CD4-positive, alpha-beta T cell (primary cell): ENCODE measurements around the gene C20orf202. TPM values are rescaled to one million over a fixed set of nuclear protein-coding genes. Genes with fewer than 3 reads are reported as not detected.

ENCODE experiments used
- ATAC-seq: fragments of 200-7000 bp; cut with Tn5 transposase; one replicate; pipeline ENCODE4 v1.10.0; 2022; ENCODE audit warnings: mild to moderate bottlenecking; ENCODE audit not compliant: poor library complexity
- CTCF ChIA-PET: fragments of 350-600 bp; sonication (Branson Sonifier 250); formaldehyde crosslinking; loops from one replicate; lab custom pipeline; 2021; ENCODE audit warnings: antibody characterized with exemption, inconsistent platforms; lab: Charles Lee
- POLR2A ChIA-PET: fragments of 350-600 bp; sonication (Branson Sonifier 250); formaldehyde crosslinking; loops from one replicate; lab custom pipeline; 2021; ENCODE audit warnings: antibody characterized with exemption, inconsistent platforms; lab: Charles Lee
- DNase-seq, 14 experiments: peaks; one replicate each; pipeline ENCODE4 v3.0.0-alpha.2; 2013 to 2020; ENCODE audit warnings: mixed read lengths in 2 of 14
- H3K27ac ChIP-seq, 2 donors: one replicate each; pipeline versions ENCODE4 v1.5.1 to v1.7.0; 2013; ENCODE audit warnings: low read length in 2 of 2, low read depth in 1 of 2, mild to moderate bottlenecking in 1 of 2
- H3K27me3 ChIP-seq, 2 experiments: 1 replicate in 1 of 2; 2 replicates in 1 of 2; pipeline versions ENCODE4 v1.6.1 to v1.7.0; 2013; ENCODE audit warnings: low read length in 2 of 2, control low read depth in 1 of 2, mild to moderate bottlenecking in 1 of 2, moderate library complexity in 1 of 2; ENCODE audit not compliant: insufficient read depth in 2 of 2, control insufficient read depth in 1 of 2
- H3K36me3 ChIP-seq: one replicate; pipeline ENCODE4 v1.6.1; 2013; ENCODE audit warnings: low read length, control low read depth; ENCODE audit not compliant: insufficient read depth
- H3K4me1 ChIP-seq: one replicate; pipeline ENCODE4 v1.6.1; 2013; ENCODE audit warnings: low read length, control low read depth; ENCODE audit not compliant: insufficient read depth
- H3K4me3 ChIP-seq: one replicate; pipeline ENCODE4 v1.5.1; 2013; ENCODE audit warnings: mild to moderate bottlenecking, low read length, moderate library complexity
- H3K9me3 ChIP-seq, 2 experiments: 1 replicate in 1 of 2; 2 replicates in 1 of 2; pipeline versions ENCODE4 v1.6.1 to v1.7.0; 2013; ENCODE audit warnings: low read length in 2 of 2, mild to moderate bottlenecking in 2 of 2, control low read depth in 1 of 2, moderate library complexity in 1 of 2; ENCODE audit not compliant: control insufficient read depth in 1 of 2, insufficient read depth in 1 of 2
- H3K27ac Mint-ChIP-seq: one replicate; pipeline ENCODE4 v1.8.0; 2020; ENCODE audit warnings: mixed read lengths
- H3K27me3 Mint-ChIP-seq: one replicate; pipeline ENCODE4 v1.8.0; 2021; ENCODE audit warnings: mixed read lengths
- H3K36me3 Mint-ChIP-seq: one replicate; pipeline ENCODE4 v1.8.0; 2021; ENCODE audit warnings: low read depth, mixed read lengths
- H3K4me1 Mint-ChIP-seq: one replicate; pipeline ENCODE4 v1.8.0; 2021; ENCODE audit warnings: low read depth, mixed read lengths
- H3K4me3 Mint-ChIP-seq: one replicate; pipeline ENCODE4 v1.8.0; 2020; ENCODE audit warnings: mild to moderate bottlenecking, mixed read lengths
- H3K9me3 Mint-ChIP-seq: one replicate; pipeline ENCODE4 v1.8.0; 2020; ENCODE audit warnings: mixed read lengths
- intact Hi-C, 2 experiments: fragments of 100-400 bp; cut with DNase I in 1 of 2; cut with micrococcal nuclease in 1 of 2; formaldehyde crosslinking; loops; one replicate each; pipeline versions ENCODE4 v1.15.1 to v1.9.0; 2023 to 2025; cut with DNase I, micrococcal nuclease
- total RNA-seq, 174 experiments: library from RNA in 2 of 174; stranded (reverse) in 2 of 174; gene quantifications; one replicate each; pipeline ENCODE4 v1.2.3 and lab custom pipeline; 2021 to 2026
- TF ChIP-seq, protein P1 (sequence below): fragments of 200-600 bp; IDR thresholded peaks from one replicate; pipeline ENCODE4 v1.8.0; 2022; ENCODE audit warnings: antibody characterized with exemption, mild to moderate bottlenecking

C20orf202 gene
- total RNA-seq, 2 experiments from 2014 or later, result not detected

DNA sequence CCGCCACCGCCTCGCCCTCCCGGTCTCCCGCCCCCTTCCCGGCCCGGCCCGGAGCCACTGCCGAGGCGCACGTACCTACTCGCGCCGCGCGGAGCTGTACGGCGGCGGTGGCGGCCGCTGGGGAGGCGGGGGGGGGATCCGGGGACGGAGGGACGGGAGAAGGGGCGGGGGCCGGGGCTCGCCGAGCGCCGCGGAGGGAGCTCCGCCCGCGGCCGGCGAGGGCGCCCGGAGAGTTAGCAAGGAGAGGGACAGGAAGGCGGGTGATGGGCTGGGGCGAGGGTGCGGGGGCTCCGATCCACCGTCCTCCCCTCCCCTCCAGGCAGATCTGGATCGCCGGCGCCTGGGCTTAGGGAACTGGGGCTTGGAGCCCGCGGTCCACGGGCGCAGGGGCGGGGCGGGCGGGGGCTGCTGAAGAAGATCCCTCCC lies 17.9 kb upstream of the C20orf202 start:
- H3K27ac Mint-ChIP-seq, result no peak overlapping the region
- TF ChIP-seq, protein P1, sequence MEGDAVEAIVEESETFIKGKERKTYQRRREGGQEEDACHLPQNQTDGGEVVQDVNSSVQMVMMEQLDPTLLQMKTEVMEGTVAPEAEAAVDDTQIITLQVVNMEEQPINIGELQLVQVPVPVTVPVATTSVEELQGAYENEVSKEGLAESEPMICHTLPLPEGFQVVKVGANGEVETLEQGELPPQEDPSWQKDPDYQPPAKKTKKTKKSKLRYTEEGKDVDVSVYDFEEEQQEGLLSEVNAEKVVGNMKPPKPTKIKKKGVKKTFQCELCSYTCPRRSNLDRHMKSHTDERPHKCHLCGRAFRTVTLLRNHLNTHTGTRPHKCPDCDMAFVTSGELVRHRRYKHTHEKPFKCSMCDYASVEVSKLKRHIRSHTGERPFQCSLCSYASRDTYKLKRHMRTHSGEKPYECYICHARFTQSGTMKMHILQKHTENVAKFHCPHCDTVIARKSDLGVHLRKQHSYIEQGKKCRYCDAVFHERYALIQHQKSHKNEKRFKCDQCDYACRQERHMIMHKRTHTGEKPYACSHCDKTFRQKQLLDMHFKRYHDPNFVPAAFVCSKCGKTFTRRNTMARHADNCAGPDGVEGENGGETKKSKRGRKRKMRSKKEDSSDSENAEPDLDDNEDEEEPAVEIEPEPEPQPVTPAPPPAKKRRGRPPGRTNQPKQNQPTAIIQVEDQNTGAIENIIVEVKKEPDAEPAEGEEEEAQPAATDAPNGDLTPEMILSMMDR, result no peak
- Histone ChIP-seq H3K9me3 (no peaks in the 10 kb centered on the region), H3K36me3 (no peaks in the 10 kb centered on the region), H3K4me3 (peak overlapping the region; percentile 14), H3K27me3 (peaks cover 13 to 20% of the 10 kb centered on the region in 2 experiments), H3K4me1 (peaks cover 8% of the 10 kb centered on the region), H3K27ac (no peak overlapping the region)
- peak; percentile 21 for ATAC-seq
- H3K27me3 Mint-ChIP-seq, result peaks cover 38% of the 10 kb centered on the region
- DNase-seq, result peak in 2 of 14 experiments; percentile 13 to 19
- H3K4me3 Mint-ChIP-seq, result no peak overlapping the region
- intact Hi-C loops, result no loop called here
- CTCF ChIA-PET, result no interaction called here
- POLR2A ChIA-PET, result no interaction called here
- peaks cover 12% of the 10 kb centered on the region for H3K4me1 Mint-ChIP-seq
- H3K36me3 Mint-ChIP-seq, result no peaks in the 10 kb centered on the region
- no peaks in the 10 kb centered on the region for H3K9me3 Mint-ChIP-seq

DNA sequence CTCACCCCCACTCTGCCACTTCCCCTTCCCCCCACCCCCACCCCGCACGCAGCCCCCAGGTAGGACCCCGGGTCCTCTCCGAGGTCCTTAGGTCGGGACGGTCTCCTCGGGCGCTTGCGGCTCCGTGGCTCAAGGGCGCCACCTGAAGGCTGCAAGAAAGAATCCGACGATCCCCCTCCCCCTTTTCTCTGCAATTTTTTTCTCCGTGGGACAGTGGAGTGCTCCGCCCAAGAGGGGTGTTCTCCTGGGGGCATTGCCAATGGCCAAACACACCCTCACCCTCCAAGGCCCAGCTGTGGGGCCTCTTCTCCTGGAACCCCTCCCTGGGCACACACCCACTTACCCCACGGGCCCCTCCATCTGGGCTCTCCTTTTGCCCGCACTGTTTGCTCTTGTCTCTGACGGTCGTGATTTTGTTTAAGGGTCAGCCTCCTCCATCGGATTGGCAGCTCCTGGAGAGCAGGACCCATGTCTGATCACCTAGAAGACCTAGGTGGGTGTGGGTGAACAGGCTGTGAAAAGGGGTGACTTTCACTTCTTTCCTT lies 17.4 kb upstream of the C20orf202 start:
- ATAC-seq, result peak; percentile 73
- intact Hi-C loops, result no loop called here
- Histone ChIP-seq H3K36me3 (no peaks in the 10 kb centered on the region), H3K27me3 (peaks cover 13 to 20% of the 10 kb centered on the region in 2 experiments), H3K27ac (no peak overlapping the region), H3K4me1 (peaks cover 8% of the 10 kb centered on the region), H3K4me3 (peak overlapping the region; percentile 14), H3K9me3 (no peaks in the 10 kb centered on the region)
- H3K9me3 Mint-ChIP-seq, result no peaks in the 10 kb centered on the region
- peak in 13 of 14 experiments; percentile 12 to 67 (median 36) for DNase-seq
- peaks cover 12% of the 10 kb centered on the region for H3K4me1 Mint-ChIP-seq
- H3K27ac Mint-ChIP-seq, result no peak overlapping the region
- ChIA-PET CTCF (no interaction called here), POLR2A (no interaction called here)
- peak overlapping the region; percentile 68 for H3K4me3 Mint-ChIP-seq
- TF ChIP-seq, protein P1, result no peak
- peaks cover 38% of the 10 kb centered on the region for H3K27me3 Mint-ChIP-seq
- H3K36me3 Mint-ChIP-seq, result no peaks in the 10 kb centered on the region

DNA sequence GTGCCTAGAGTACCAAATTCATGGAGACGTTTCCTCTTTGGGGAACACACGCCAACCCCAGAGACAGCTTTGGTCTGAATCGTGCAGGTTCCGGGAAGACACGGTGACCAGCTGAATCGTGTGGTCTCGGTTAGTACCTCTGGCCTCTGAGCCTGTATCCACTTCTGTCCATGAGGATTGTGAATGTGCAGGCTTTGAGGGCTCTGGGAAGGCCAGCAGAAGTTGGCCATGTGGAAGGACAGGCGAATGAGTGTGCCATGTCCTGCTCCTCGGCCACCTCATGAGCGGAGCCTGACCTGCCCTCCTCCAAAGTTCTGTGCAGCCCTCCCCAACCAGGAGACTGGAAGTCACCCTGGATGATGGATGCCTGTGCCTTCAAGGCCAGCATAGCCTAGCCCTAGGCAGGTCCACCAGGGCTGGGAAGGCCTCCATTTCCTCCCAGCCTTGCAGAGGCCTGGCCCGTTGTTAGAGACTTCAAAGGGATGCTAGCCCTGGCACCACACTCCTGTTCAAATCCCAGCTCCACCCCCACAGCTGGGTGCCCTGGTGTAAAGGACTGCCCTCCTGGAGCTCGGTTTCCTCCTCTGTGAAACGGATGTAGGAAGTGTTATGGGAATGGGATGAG lies 16.8 kb upstream of the C20orf202 start:
- TF ChIP-seq, protein P1, result no peak
- Histone ChIP-seq H3K27ac (no peak overlapping the region), H3K27me3 (peaks cover 13 to 20% of the 10 kb centered on the region in 2 experiments), H3K4me3 (no peak overlapping the region), H3K9me3 (no peaks in the 10 kb centered on the region), H3K4me1 (peaks cover 8% of the 10 kb centered on the region), H3K36me3 (no peaks in the 10 kb centered on the region)
- peaks cover 12% of the 10 kb centered on the region for H3K4me1 Mint-ChIP-seq
- peaks cover 38% of the 10 kb centered on the region for H3K27me3 Mint-ChIP-seq
- no peaks in the 10 kb centered on the region for H3K9me3 Mint-ChIP-seq
- no peaks in the 10 kb centered on the region for H3K36me3 Mint-ChIP-seq
- ChIA-PET CTCF (interaction anchor here (1.0 kb wide), 1 partner anchor 27 kb away, joined by 3 read pairs; no protein-coding TSS in a partner anchor), POLR2A (no interaction called here)
- no peak overlapping the region for H3K27ac Mint-ChIP-seq
- H3K4me3 Mint-ChIP-seq, result peak overlapping the region; percentile 68
- no peak for DNase-seq
- no peak for ATAC-seq
- intact Hi-C loops, result no loop called here
